ENCODE results near the gene SRC. TPM values are rescaled to one million over a fixed set of nuclear protein-coding genes. Genes with fewer than 3 reads are reported as not detected.

The SRC gene
- total RNA-seq, 4 donors from 2014 or later, result 21.8 to 30.9 (median 25.1) TPM

- H3K4me3 ChIP-seq (ENCODE audit: low read depth, poor library complexity, severe bottlenecking), result no peak overlapping the region
- DNase-seq (ENCODE audit: low spot score in 2 of 2), result no peak
- 88 to 90% methylated on average over 11 of the region's 11 CpGs for WGBS, 2 donors
- intact Hi-C loops (cut with DNase I; ENCODE audit: low total_unique reads), result no loop called here
- TF ChIP-seq CTCF (IDR thresholded peaks at IDR 0.05) (no peak), POLR2A (IDR thresholded peaks at IDR 0.05) (no peak)
Measured at GRCh38 chr20:37352608-37352980, 6.7 kb downstream of the SRC start.

GRCh38 chr20:37353285-37353849 is 7.4 kb downstream of the SRC start:
- no peak overlapping the region for H3K4me3 ChIP-seq (ENCODE audit: low read depth, poor library complexity, severe bottlenecking)
- intact Hi-C loops (cut with DNase I; ENCODE audit: low total_unique reads), result no loop called here
- TF ChIP-seq CTCF (IDR thresholded peaks at IDR 0.05) (no peak), POLR2A (IDR thresholded peaks at IDR 0.05) (no peak)
- 91 to 94% methylated on average over 13 of the region's 13 CpGs for WGBS, 2 donors
- DNase-seq (ENCODE audit: low spot score in 2 of 2), result no peak

- TF ChIP-seq CTCF (IDR thresholded peaks at IDR 0.05) (no peak), POLR2A (IDR thresholded peaks at IDR 0.05) (no peak)
- WGBS, 2 donors, result 72 to 73% methylated on average over 18 of the region's 18 CpGs
- intact Hi-C loops (cut with DNase I; ENCODE audit: low total_unique reads), result no loop called here
- DNase-seq (ENCODE audit: low spot score in 2 of 2), result peak in 1 of 2 donors; percentile 46
- no peak overlapping the region for H3K4me3 ChIP-seq (ENCODE audit: low read depth, poor library complexity, severe bottlenecking)
Measured at GRCh38 chr20:37354210-37355195, 8.6 kb downstream of the SRC start.

- WGBS, 2 donors, result 78 to 80% methylated on average over 15 of the region's 15 CpGs
- intact Hi-C loops (cut with DNase I; ENCODE audit: low total_unique reads), result no loop called here
- no peak for DNase-seq (ENCODE audit: low spot score in 2 of 2)
Measured at GRCh38 chr20:37355252-37356180, 9.6 kb downstream of the SRC start.

More at GRCh38 chr20:37355252-37356180, 9.6 kb downstream of the SRC start:
- TF ChIP-seq POLR2A (IDR thresholded peaks at IDR 0.05) (no peak), CTCF (IDR thresholded peaks at IDR 0.05) (no peak)
- H3K4me3 ChIP-seq (ENCODE audit: low read depth, poor library complexity, severe bottlenecking), result no peak overlapping the region

Data from lower leg skin (tissue), 4 donors.